Measurements from ENCODE around the gene FBXW7.

GRCh38 chr4:152374606-152375285, 161.1 kb downstream of the FBXW7 start:
- TF ChIP-seq CTCF (IDR thresholded peaks at IDR 0.05) (no peak), POLR2A (IDR thresholded peaks at IDR 0.05) (no peak)

Measured in body of pancreas (tissue), 4 donors.